ENCODE measurements around the gene EBF4.

The EBF4 gene

DNA sequence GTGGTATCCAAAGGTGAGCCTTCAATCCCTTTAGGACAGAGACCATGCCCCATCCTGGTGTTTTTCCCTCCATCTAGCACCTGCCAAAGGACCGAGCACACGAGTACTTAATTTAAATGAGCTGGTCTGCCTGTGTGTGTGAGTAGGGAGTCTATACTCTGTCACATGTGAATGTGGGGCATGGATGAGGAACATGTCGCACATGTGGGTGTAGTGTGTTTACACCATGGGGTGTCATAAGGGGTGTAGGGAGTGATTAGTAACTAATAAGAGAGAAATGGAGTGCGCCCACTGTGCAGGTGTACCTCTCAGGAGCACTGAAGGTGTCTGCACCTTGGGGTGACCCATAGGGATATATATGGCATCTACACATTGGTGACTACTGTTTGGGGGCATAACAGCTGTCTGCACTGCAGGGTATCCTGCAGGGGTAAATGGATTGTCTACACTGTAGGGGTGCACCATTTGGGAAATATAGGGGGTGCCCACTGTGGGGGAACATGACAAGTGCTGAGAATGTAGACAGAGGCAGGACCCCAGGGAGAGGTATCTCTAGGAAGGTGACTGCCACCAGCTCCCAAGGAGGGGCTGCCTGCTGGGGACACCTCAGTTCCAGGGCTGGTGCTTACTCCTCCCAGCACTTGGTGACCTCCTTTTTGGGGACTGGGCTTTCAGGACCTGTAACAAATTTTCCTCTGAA lies 53.5 kb downstream of the EBF4 start:
- DNase-seq, result no peak

DNA sequence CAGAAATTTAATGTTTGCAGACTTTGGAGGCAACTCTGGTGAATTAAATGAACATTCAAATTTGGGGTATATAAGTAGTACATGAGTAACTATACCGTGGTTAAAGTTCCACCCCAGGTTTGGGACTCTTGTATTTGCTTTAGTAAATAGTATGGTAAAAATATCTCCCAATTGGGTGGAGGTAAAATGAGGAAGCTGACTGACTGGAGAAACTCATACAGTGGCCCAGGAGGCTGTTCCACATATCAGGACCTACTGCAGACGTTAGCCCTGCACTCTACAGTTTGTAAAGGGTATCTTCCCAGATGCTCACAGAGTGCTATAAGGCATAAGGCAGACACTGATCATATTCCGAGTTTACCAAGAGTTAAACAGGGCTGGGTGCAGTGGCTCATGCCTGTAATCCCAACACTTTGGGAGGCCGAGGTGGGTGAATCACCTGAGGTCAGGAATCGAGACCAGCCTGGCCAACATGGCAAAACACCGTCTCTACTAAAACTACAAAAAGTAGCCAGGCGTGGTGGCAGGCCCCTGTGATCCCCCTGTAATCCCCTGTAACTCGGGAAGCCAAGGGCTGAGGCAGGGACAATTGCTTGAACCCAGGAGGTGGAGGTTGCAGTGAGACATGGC lies 54.2 kb downstream of the EBF4 start:
- DNase-seq, result no peak

DNA sequence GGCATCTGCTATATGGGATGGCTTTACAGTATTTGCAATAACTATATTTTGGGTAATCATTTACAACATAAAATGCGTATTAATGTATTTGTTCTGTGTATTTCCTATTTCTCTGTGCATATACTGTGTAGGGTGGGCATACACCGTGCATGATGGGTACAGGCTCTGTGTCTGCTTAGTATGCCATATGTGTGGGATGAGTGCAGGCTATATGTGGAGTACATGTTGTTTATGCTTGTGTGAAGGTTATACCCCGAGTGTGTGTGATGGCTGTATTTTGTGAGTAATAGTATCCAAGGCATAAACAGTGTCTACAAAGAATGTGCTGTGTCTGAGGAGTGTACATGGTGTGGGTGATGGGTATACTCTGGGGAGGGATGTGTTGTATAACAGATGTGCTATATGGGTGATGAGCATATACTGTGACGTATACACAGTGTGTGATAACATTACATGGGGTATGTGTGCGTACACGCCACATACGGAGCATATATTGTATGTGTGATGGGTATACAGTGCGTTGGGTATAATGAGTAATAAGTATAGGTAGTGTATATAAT lies 55.2 kb downstream of the EBF4 start:
- DNase-seq, result no peak

DNA sequence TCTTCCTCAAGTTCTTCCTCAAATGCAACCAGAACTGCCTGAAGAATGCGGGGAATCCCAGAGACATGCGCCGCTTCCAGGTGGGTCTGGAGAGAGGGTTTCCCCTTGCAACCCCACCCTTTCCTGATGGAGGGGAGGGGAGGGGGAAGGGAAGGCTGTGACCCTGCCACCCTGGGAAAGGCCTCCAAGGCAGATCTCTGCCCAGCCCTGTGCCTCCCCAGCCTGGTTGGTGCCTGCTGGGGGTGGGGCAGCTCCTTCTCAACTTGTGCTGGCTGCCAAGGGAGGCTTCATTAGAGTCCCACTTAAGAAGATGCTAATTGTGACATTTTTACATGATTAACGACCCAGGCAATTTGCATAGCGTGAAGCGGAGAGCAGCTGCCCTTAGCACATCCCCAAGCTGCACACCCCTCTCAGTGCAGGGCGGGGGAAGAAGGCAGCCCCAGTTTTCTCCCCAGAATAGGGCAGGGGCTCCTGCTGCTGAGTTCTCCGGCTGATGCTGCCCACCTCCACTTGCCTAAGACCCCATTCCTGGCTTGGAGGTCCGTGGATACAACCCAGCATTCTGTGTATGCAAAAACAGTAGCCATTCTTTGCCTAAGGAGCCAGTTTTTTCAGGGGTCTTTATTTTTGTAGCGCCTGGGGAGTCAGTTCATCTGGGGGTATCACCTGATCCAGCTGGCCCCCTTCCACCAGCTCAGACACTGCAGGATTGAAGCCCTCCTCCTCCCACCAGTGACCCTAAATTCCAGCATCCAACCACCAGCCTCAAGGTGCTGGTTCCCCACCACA lies 56.2 kb downstream of the EBF4 start:
- DNase-seq, result no peak

DNA sequence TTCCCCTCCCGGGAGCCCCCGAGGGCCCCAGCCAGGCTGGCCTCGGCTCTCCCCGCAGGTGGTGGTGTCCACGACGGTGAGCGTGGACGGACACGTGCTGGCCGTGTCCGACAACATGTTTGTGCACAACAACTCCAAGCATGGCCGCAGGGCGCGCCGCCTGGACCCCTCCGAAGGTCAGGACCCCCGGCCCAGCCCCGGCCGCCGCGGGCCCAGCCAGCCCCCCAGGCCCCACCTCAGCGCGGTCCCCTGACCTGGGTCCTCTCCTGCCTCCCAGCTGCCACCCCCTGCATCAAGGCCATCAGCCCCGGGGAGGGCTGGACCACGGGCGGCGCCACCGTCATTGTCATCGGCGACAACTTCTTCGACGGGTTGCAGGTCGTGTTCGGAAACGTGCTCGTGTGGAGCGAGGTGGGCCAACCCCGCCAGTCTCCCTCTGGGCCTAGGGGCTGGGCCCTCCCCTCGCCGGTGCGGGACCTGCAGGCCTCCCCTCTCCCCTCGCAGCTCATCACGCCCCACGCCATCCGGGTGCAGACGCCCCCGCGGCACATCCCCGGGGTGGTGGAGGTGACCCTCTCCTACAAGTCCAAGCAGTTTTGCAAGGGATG lies 56.9 kb downstream of the EBF4 start:
- no peak for DNase-seq

DNA sequence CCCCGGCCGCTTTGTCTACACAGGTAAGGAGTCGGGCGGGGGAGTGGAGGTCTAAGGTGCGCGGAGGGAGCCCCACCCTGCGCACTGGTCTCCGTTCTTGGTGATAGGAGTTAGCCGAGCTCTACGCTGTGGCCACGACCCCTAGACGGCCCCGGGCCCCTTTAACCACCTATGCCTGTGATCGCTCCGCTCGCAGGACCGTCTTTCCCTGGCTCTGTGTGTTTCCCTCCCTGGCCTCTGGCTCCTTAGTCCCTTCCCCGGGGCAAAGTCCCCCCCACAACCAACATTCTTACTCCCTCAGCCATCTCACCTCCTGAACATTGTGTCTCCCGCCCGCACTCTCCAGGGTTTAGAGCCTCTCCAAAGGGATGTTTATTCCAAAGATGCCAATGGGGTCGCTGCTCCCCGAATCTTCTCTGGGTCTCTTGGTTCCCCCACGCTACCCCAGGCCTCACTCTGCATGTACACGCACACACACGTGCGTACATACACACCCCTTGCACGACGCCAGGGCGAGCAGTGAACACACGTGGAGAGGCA lies 57.4 kb downstream of the EBF4 start:
- DNase-seq, result no peak

DNA sequence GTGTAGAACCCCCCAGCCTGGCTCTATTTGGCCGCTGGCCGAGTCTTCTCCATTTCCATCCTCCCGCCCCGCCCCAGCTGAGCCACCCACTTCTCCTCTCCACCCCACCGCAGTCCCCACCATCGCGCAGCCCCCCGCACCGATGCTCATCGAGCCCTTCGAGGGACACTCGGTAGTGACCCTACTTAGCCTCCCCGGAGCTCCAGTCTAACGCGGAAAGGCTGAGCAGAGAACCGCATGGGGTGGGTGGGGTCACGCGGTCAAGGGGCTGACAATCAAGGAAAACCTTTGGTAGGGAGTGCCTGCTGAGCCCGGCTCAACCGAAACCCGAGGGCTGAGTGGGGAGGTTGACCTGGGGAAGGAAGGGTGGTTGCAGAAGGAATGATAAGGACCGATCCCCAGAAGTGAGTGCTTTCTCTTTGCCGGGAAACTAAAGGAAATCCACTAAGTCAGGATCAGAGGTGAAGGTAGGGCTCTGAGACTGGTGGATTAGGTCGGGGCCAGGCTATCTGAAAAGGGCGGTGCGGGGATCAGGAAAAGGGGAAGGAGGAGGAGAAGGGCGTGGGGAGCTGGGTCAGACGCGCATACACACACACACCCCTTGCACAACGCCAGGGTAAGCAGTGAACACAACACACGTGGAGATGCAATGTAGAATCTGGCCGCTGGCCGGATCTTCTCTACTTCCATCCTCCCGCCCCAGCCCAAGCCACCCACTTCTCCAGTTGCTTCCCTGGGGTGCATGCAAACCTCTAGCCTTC lies 58.1 kb downstream of the EBF4 start:
- no peak for DNase-seq

DNA sequence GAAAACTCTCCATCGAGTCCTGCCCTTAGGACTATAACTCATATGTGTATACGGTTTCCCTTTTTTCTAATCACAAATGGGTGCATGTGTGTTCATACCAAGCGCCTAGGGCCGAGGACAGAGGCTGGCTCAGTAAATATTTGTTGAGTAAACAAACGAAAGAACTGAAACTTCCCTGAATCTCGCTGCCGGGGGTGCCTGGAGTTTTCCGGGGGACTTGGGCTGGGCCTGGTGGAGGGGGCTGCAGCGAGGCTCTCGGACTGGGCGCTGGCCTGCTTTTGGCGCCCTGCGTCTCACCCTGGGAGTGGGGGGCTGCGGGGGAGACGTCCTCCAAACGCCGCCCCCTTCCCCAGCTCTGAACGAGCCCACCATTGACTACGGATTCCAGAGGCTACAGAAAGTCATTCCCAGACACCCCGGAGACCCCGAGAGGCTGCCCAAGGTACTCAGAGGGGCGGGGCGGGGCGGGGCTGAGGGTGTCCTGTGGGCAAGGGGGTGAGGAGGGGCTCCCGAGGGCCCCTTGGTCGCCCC lies 58.8 kb downstream of the EBF4 start:
- DNase-seq, result no peak

DNA sequence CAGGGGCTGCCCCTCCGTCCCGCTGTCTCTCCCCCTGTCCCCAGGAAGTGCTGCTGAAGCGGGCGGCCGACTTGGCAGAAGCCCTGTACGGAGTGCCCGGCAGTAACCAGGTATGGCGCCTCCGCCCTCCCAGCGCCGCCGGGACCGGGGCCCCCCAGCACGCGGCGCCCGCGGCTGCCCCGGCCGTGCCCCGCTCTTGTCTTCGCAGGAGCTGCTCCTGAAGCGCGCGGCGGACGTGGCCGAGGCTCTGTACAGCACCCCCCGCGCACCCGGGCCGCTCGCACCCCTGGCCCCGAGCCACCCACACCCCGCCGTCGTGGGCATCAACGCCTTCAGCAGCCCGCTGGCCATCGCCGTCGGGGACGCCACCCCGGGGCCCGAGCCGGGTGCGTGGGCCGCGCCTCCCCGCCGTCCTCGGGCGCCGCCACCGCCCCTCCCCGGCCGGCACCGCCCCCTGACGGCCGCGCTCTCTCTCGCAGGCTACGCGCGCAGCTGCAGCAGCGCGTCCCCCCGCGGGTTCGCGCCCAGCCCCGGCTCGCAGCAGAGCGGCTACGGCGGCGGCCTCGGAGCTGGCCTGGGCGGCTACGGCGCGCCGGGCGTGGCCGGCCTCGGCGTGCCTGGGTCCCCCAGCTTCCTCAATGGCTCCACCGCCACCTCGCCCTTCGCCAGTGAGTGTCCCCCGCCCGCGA lies 59.4 kb downstream of the EBF4 start:
- peak; percentile 37 to 54 for DNase-seq

DNA sequence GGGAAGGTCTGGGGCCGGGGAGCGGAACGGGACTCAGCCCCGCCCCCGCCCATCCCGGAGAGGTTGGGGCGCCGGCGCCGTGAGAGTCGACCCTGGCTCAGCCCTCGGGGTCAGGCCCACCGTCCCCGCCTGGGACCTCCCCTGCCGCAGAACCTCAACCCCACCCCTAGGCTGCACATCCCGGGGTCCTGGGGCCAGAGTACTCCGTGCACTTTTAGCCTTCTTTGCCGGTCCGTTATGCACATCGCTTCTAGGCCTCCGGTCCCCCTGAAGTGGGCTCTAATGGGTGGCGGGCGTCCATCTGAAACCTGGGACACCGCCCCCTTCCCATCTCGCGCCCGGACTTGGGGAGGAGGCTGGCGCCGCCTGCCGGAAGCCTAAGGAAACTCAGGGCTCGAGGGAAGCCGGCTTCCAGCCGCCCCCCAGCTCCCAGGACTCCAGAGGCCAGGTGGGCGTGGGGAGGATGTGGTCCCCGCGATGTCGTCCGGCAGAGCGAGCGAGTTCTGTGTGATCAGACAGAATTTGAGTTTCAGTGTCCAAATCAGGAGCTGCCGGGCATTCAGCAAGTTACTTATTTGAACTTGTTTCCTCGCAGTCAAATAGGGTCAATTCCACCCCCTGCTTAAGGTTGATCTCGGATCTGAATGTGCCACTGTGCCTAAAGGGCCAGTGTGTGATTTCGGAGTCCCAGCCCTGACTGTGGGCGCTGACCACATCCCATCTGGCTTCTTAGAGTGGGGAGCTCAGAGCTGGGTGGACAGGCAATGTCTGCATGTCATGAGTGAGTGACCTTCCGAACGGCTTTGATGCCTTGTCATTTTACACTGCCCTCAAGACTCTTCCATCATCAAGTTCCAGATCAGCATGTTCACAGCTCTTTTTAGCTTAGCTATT lies 60.2 kb downstream of the EBF4 start:
- DNase-seq, result peak in 1 of 2 experiments; percentile 29

DNA sequence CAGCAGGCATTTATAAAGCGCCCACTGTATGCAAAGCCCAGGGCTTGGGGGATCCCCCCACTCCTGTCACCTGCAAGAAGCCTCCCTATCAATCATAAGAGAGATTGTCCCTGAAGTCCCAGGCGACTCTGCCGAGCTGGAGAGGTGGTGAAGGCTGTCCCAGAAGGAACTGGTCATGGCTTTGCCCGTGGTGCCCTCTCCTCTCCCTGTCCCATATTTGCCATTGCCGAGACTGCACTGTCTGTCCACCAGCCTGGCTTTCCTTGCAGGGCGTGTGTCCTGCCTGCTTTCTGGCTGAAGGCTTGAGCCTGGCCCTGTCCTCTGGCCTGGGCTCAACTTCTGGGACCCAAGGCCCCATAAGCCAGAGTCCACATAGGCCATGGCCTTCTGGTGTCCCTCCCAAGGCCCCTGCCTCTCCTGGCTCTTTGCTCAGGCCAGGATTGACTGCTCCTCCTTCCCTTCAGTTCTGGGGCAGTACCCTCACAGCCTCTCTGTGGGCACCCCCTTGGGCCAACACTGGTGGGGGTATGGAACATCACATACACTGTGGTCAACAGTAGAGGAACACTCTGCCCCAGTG lies 61.0 kb downstream of the EBF4 start:
- DNase-seq, result no peak

DNA sequence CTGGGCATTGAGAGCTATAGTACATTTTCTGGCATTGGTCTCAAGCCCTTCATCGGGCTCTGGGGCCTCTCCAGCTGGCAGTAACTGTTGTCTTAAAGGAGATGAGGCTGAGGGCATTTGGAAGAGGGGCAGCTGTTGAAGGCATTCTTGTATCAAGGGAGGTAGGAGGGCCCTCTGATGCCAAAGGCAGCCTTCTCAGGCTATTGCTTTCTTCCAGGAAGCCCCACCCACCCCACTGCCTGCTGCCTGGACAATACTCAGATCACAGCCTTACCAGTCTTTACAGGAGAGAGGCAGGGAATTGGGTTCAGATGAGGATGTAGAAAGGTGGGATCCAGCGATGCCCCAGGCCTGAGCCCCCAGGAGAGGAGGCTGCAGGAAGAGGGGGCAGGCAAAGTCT lies 61.8 kb downstream of the EBF4 start:
- no peak for DNase-seq

DNA sequence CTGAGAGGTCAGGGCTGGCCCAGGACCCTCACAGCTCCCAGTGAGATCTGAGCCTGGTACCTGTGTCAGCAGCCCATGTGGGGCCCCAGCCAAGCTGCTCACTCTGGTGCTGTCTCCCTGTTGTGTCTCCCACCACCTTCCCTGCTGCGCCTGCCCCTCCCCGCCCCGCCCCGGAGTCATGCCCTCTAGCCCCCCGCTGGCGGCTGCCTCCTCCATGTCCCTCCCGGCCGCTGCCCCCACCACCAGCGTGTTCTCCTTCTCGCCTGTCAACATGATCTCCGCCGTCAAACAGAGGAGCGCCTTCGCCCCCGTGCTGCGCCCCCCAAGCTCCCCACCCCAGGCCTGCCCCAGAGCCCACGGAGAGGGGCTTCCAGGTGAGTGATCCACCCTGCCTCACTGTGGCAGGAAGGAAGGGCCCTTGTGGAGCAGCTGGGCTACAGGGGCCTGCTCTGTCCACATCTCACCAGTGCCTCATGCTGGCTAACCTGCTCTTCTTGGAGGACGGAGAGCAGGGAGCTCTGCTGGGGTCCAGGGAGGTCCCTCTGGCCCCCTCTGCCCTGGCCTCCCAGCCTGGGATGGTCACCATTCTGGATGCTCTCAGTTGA lies 63.0 kb downstream of the EBF4 start:
- DNase-seq, result no peak

DNA sequence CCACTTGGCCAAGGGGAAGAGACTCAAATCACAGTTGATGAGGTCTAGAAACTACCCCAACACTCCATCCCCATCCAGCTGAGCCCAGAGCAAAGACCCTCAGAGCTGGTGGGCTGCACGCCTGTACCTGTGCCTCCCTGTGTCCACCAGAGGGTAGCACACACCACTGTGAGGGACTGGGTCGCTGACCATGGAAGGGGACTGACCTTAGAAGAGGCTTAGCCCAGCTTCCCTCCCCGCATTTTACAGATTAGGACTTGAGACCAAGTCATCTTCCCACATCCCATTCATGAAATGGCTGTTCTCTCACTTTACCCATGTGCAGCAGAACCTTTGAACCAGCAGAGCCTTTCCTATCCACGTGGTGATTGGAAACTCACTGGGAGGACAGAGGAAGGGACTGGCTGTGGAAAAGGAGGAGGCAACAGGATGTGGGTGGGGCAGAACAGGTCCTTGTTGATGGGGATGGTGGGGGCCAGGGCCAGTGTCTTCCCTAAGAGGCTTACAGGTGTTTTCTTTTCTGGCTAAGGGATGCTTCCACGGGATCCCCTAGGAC lies 63.6 kb downstream of the EBF4 start:
- no peak for DNase-seq

DNA sequence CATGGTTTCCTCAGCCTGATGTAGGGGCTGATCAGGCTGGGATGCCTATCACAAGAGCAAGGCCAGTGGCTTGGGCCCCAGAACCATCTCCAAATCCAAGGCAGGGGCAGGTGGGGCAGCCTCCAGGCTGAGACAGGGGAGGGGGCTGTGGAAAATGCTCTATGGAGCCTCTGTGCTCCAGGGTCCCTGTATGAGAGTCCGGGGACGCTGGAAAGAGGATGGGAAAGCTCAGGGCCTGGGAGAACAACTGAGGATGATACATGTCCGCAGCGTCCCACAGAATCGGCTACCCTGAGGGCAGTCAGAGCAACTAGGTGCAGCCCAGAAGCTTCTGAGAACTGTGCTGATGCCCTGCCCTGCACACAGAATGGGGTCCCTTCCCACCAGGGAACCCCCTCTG lies 64.4 kb downstream of the EBF4 start:
- DNase-seq, result no peak

DNA sequence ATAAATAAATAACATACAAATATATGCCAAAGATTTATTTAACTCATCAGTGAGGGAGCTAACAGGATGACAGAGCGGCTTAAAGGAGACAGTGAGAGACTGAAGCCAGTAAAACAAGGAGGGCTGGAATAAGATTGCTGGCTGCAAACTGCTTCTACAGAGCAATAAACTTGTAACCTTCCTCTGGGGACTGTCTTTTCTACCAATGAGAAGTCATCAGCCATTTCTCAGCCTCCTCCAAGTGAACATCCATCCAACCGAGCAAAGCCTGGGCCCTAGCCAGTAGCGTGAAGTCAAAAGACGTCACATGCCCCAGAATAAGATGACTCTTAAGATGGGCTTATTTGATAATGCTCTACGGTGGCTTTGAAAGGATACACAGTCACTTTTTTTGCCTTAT lies 65.4 kb downstream of the EBF4 start:
- DNase-seq, result no peak

DNA sequence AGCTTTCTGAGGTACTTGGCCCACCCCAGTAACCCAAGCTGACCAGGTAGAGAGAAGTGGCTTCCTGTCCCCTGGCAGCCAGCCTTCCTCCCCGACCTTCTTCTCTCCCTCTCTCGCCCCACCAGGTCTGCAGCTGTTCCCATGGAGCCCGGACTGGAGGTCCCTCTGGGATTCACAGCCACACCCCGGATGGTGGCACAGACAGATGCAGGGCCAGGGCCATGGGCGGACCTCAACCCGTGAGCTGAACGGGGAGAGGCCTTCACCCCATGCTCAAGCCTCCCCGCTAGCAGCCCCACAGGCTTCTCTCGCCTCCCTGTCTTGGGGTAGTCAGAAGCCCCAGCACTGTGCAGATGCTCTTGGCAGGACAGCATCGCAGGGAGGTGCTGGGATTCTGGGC lies 66.6 kb downstream of the EBF4 start:
- no peak for DNase-seq

DNA sequence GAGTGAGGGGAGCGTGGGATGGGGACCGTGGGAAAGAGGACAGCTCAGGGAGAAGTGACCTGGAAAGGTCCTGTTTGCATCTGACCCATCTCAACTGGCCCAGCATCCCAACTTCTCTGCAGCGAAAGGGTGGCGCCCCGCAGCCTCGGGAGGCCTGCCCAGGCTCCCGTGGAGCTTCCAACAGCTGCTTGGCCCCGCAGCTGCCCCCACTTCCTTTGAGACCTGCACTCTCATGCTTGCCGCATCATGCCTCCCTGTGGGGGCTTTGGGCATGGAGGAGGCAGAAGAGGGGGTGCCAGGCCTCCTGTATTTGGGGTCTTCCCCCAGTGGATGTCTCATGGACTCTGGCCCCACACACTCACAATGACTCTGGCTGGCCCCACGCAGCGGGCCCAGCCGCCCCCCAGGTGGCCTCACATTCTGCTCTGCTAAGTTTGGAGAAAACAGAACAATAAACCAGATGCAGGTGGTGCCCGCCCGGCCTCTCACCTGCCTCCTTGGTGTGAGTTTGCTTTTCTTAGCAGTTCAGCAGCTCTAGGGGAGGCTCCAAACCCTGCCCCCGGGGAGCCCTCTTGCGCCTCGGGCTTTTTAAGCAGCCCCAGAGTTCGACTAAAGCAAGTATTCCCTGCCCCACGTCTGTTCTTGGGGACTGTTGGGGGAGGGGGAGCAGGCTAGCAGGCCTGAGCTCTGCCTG lies 67.2 kb downstream of the EBF4 start:
- DNase-seq, result no peak

All from stimulated activated CD4-positive, alpha-beta T cell treated with anti-CD3 and anti-CD28 coated beads, Interleukin-4, amount 100 ng/mL, for 4 hours (primary cell).